NCI-H187 (cell line): ENCODE measurements around the gene GNG2.
A peak's percentile ranks its signal among the peaks of the same experiment; 100 is the strongest.

Source experiments
- DNase-seq, 2 experiments: peaks; one replicate each; lab custom pipeline; 2025; lab: John Stamatoyannopoulos, UW

The GNG2 gene

DNA sequence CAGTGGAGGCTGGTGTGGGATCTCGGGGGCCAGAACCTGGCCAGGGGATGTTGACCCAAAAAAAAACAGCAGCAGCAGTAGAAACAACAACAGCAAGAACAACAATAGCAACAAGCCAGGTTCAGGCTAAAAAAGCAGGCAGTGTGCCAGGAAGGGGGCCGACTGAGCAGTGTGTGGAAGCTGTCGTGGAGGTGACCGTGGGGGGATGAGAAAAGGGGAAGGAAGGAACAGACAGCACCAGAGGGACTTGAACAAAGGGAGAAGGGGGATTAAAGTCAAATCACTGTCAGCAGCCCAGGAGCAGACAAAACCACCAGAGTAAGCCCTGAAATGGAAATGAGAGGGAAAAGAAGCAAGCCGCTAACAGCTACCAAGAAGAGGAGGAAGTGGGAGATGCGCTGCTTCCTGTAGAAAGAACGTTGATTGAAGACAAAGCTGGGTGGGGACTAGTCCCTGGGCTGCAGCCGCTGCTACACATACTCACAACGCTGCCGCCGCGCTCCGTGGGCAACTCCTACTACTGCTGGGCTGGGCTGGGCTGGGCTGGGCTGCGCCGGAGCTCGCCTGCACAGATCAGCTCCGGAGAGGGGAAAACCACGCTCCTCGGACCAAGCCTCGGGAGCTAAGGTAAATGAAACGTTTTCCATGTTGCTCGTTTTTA lies at the start of gene GNG2:
Gene GNG2, plus strand, starts transcription at position 449 of the 661 bp plus-strand sequence. CDS start 90,067 bp downstream, outside the sequence.
- peak; percentile 52 to 74 for DNase-seq

DNA sequence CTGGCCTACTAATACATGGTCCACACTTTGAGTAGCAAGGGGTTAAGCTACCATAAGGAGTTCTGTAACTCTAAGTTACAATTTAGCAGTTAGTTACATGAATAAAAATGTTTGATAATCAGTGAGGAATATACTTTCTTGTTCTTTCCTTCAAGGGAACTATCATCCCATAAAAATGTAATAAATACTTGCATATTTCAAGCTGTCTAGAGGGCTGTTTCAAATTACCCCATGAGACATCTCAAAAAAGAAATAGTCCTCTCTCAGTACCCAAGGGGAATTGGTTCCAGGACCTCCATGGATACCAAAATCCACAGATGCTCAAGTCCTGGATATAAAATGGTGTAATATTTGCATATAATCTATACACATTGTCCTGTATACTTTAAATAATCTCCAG lies 48.7 kb upstream of the GNG2 start:
- no peak for DNase-seq

DNA sequence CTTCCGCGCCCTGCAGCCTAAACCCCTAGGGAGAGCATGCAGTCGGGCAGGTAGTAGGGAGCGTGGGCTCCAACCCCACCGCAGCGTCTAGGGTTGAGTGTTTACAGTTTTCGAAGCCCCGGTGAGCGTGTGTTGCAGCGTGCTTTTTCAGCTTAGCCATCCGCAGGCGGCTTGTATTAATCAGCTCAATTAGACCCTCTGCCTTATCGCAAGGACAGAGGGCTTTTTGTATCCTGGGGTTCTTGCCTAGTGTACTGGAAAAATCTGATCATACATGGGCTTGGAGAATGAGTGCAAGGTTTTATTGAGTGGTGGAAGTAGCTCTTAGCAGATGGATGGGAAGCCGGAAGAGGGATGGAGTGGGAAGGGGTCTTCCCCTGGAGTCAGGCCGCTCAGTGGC lies 44.4 kb upstream of the GNG2 start:
- no peak for DNase-seq

DNA sequence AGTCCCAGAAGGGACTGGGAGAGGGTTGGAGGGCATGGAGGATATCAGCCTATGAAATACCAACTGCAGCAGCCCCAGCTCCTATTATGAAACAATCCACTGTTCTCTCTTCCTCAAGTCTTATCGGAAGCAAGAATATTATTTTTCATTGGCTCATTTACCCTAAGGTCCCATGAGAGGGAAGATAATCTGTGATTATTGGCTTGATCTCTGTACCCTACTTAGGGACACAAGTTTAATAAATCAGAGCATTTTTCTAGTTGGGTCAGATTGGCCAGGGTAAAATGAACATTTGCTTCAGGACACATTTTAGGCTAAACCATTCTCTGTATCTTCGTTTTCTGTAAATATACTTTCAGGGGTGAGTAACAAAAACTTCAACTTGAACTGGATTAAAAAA lies 43.1 kb upstream of the GNG2 start:
- DNase-seq = no peak

DNA sequence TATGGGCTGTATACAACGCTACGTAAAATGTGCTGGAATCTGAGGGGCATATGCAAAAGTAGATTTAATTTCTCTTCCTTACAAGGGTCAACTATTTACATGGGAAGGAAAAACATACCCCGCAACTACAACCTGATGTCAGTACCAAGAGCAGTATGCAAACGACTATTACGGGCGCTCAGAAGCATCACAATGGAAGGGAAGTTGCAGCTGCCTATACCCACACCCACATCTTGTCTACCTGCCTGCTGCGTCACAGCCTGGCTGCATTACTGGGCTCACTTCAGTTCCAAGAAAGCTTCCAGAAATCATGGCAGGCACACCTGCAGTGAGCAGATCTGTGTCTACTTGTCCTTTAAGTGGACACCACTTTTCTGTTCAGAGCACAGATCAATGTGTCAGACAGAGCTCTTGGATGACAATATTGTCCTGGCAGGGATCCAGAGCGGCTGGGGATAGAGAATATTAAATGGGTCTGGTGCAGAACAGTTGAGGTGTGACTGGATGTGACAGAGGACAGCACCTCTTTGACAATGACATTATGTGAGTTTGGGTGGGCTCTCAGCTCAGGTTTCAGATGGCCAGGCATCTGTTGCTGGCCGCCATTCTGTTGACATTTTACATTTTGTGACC lies 41.5 kb upstream of the GNG2 start:
- peak; percentile 65 to 86 for DNase-seq

DNA sequence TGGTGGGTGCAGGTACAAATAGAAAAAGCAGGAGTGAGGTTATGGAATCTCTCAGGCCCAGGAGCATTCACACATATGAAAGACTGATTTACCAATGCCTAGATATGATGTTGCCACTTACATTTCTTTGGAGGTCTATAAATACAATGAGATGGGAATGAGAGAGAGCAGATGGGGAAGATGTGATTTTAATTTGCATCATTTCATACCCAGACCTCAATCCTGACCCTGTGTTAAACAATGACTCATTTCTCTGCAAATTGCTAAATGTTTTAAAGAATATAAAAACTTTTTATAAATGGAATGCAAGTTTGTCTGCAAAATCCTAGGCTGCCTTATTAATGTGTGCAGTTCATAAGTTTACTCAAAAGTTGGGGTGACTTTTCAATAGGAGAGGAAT lies 38.6 kb upstream of the GNG2 start:
- DNase-seq = no peak

DNA sequence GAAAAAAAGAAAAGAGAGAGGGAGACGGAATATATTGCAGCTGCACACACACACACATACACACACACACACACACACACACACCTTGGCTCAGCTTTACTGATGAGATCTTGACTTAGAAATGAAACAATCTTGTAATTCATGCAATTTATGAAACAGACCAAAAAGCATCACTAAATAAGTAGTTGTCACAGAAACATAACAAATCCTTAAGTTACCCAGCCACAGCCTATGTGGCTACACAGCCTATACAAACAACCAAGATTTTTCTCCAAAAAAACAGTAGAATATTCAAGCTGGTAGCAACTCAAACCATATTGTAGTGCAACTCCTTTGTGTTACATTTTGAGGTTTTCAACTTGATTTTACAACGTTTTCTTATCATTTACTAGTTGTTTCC lies 37.9 kb upstream of the GNG2 start:
- no peak for DNase-seq

DNA sequence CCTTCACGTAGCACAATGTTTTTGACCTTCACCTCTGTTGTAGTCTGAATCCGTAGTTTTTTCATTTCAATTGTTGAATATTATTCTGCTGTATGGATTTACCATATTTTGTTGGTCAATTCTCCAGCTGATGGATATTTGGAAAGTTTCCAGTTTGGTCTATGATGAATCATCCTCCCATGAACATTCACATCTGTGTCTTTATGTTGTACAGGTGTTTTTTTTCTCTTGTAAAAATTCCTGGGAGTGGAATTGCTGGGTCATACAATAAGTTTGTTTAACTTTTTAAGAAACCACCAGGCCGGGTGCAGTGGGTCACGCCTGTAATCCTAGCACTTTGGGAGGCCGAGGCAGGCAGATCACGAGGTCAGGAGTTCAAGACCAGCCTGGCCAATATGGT lies 36.7 kb upstream of the GNG2 start:
- no peak for DNase-seq

DNA sequence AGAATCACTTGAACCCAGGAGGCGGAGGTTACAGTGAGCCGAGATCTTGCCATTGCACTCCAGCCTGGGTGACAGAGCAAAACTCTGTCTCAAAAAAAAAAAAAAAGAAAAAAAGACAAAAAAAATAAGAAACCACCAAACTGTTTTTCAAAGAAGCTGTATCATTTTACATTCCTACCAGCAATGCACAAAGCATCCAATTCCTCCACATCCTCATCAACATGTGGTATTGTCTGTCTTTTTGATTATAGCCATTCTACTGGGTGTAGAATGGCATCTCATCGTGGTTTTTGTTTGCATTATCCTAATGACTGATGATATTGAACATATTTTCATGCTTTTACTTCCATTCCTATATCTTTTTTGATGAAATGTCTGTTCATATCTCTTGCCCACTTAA lies 36.2 kb upstream of the GNG2 start:
- no peak for DNase-seq

DNA sequence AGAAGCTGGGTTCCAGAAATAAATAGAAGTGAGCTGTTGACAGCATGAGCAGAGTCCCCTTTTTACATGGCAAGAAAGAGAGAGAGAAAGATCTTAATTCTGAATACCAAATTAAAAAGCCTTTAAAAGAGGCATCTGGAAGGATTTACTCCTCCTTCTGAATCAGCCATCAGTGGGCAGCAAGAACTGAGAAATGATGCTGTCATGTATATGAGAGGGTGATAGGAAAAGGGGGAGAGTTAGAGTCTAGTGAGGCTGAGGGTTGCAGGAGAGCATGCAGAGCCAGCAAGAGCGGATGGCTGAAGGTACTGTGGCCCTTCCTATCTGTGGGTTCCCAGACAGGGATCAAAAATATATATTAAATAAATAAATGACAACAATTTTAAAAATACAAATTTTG lies 34.5 kb upstream of the GNG2 start:
- no peak for DNase-seq

DNA sequence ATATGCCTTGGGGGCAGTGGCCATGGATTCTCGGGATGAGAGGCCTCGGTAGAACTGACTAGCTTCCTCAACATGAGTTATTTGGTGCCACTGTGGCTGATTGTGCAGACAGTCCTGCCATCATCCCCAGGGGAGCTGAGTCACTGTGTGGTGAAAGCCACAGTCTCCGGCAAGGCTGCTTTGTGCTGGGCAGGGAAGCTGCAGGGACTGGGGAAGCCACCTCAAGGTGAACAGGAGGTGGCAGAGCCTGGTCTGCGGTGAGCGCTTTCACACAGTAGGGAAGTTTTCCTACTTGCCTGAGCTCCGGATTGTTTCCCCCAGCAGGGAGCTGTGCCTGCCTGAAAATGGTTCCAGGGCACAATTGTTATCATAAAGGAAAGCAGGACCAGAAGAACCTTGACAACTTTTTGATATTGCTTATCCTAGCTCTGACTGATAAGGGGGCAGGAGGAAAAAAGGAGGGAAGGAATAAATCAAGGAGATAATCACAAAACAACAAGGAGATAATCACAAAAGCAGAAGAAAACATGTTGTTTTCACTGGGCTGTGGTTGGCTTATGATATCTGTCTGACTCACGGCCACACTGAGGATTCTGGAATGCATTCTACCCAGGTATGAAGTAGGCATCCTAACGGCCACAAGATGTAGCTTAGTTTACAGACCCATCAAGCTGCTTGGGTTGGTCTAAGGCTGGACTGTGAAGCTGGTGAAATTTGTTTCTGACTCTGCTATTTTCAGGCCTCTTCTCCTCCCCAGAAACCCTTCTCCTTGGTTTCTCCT lies 32.2 kb upstream of the GNG2 start:
- no peak for DNase-seq

DNA sequence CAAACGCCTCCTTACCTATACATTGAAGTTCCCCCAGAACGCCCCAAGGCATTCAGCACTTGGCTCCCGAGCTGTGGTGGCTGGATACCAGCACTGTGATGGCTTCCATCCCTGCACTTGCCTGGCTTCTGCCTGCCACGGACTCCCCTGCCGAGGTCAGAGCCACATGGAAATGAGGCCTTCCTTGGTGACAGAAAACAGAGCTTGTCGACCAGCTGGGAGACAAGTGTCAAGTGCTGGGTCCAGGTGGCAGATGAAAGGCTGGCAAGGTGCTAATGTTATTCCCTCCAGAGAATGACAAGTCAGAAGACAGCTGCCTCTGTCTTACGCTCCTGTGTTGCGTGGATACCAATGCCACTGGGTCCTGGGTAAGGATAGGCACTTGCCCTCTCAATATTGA lies 26.2 kb upstream of the GNG2 start:
- DNase-seq = no peak

DNA sequence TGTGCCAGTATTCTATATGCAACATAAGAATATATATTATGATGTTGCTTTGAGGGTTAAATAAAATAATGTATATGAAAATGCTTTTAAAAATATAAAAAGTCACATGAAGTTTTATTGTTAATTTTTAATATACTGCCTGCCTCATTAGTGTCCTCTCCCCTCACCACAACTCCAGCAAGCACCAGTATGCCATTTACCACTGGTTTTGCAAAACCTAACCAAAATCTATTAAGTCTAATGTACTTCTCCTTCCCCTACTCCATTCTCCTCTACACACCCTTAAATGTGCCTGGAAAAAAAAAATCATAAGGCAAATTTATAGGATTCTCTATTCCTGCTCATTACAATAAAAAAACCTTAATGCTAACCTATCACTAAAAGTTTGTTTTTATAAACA lies 24.0 kb upstream of the GNG2 start:
- no peak for DNase-seq

DNA sequence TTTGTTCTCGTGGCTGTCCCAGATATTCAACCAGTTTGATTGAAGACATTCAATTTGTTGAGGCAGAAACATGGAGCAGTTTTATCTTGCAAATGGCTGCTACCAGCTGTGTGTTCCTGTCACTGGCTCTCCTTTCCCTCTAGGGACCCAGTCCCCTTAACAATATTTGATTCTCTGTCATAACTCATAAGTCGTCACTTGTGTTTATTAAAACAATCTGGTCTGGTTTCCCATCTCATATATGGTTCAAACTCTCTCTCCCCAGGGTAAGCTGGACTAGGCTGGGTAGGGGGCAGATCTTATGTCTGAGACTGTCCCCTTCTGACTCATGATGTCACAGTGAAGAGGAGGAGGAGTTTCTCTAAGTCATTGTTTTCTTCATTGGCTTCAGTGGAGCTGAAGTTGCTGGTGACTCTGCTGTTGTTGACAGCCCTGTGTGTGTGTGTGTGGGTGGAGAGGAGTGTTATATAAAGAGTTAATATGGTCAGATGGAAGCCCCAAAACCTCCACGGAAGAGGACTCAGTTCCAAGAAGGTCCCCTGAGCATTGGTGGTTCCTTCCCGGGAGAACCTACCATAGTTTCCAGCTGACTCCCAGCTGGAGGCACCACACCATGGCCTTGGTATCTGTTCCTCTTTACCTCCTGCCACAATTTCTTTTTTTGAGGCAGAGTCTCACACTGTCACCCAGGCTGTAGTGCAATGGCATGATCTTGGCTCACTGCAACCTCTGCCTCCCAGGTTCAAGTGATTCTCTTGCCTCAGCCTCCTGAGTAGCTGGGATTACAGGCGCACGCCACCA lies 16.1 kb upstream of the GNG2 start:
- no peak for DNase-seq

DNA sequence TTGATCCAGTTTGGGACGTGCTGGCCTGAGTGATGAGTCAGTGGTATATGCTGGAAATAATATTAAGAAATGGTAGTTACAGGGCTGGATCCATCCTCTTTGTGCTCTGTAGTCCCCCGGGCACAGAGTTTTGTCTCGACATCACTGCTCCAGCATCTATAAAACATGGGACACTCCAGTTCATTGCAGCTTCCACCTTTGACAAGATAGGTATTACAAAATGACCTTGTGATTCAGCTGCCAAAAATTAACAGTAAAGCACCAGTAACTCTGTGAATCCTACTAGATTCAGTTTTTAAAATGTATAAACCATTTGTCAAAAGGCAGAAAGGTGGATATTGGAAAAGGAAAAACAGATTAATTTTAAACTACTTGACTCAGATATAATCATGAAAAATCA lies 14.6 kb upstream of the GNG2 start:
- no peak for DNase-seq

DNA sequence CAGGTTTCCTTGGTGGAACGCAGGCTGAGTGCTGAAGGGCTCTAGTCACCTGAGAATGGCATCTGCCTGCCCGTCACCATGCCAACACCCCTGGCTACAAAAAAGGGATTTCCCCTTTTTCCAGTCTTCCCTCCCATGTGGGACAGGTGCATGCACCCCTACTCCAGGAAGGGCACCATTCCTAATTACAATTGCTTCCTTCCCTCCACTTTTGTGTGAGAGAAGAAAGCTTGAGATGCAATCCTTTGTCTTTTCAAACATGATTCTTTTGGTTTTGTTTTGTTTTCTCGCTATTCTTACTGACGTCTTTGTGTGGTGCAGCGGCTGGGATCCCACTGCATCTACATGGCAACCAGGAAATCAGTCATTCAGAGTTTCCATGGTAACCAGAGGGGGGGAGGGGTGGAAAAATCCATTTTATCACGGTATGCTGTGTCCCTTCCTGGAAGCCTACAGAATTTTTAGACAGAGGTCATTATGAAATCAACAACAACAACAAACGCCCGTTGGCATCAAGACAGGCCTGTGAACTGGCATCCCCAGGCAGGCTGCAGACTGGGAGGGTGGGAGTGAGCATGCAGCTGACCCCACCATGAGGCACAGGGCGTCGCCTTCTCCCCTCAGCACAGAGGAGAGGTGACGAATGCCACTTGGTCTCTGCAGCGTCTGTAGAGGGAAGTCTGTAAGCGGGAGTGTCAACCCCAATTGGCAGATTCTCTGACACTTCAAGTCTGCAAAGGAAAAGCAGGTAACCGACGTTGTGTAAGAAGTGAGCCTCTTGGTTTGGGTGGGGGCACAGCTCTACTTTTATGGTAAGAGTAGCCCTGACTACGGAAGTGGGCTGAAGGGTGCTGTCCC lies 13.6 kb upstream of the GNG2 start:
- DNase-seq = peak; percentile 47 to 94

DNA sequence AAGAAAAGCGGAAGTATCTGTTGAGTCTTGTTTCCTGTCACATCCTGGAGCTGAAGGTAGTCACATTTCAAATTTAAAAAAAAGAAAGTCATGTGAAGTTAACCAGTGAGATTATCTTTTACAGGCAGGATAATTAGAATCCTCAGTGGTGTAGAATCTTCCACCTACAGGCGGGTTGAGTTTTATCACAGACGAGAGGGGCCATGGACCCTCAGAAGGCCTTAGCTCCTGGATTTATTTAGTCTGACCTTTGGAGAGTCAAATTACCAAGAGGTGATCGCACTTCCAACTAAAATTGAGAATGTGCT lies 13.0 kb upstream of the GNG2 start:
- no peak for DNase-seq

DNA sequence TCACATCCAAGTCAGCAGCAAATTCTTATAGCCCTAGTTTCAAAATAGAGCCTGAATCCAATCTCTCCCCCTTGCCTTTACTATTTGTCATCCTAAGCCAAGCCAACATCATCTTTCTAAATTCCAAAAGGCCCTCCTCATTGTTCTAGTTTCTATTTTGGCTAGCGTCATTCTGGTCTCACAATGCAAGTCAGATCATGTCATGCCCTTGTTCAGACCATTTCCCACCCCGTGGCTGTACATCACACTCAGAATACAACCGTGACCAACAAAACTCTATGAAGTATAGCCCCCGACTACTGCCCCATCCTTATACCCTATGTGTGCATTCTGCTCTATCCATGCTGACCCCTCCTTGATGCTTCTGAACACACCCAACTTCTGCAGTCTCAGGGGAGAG lies 12.3 kb upstream of the GNG2 start:
- DNase-seq = no peak

DNA sequence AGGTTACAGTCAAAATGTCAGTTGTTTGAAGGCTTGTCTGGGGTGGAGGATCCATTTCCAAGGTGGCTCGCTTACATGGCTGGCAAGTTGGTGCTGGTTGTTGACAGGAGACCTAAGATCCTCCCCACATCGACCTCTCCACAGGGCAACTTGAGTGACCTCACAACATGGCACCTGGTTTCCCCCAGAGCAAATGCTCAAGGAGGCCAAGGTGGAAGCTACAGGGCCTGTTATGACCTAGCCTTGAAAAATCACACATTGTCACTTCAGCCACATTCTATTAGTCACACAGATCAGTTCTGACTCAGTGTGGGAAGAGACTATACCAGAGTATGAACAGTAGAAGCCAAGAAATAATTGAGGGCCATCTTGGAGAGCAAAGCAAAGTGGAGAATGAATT lies 11.3 kb upstream of the GNG2 start:
- DNase-seq = no peak

DNA sequence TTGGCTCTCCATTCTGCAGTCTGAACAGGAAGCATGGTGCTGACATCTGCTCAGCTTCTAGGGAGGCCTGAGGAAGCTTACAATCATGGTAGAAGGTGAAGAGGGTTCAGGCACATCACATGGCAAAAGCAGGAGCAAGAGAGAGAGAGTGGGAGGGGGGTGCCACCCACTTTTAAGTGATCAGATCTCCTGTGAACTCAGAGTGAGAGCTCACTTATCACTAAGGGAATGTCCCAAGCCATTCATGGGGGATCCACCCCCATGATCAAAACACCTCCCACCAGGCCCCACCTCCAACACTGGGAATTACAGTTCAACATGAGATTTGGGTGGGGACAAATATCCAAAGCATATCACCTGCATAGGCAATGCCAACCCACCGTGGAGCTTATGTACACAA lies 9.8 kb upstream of the GNG2 start:
- DNase-seq = no peak

DNA sequence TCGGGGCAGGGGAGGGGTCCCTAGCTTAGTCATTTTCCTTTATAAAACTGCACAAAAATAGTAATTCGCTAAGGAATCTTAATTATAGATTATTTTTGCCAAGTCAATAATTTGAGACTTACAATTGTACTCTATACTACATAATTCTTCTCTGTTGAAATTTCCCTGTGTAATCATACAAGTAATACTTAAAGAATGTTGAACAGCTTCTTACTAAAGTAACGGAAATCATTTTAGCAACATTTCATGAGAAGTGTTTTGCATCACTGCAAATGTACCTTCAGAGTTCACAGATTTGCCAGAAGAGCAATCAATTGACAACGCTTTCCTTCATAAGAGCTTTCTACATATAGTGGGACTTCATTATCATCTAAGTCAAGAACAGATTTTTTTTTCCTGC lies 7.9 kb upstream of the GNG2 start:
- no peak for DNase-seq

DNA sequence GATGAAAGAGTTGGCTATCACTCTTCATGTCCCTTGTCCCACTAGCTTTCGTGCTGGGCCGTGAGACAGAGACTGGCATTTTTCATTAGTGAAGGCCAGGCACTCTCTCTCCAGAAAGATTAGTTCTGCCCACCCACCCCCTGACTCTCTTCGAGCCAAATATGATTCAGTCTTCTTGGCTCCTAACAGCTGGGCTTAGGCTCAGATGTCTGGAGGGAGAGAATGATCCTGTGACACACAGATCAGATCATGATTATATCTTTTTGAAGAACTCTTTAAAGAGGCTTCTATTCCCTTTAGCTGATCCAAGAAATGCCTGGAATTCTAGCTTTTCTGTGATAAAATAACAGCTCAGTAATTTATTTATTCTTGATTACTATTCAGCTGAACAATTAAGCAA lies 5.2 kb upstream of the GNG2 start:
- DNase-seq = no peak
